SU-DHL-6 (cell line): ENCODE data around the gene PLEKHA7.
A peak's percentile ranks its signal among the peaks of the same experiment; 100 is the strongest.

Experiments used
- H2AFZ ChIP-seq: fragments of 200-600 bp; sonication (generic); 2 replicates; pipeline ENCODE4 v1.6.1; 2014; ENCODE audit warnings: low read depth, mild to moderate bottlenecking, moderate library complexity, mixed read lengths, antibody characterized with exemption, low read length; ENCODE audit not compliant: severe bottlenecking
- H3F3A ChIP-seq: fragments of 200-600 bp; shearing (Covaris generic); 2 replicates; pipeline ENCODE4 v1.6.0; 2016; ENCODE audit warnings: antibody characterized with exemption, mild to moderate bottlenecking; ENCODE audit not compliant: insufficient read depth
- H3K27ac ChIP-seq: fragments of 200-600 bp; sonication (generic); 2 replicates; pipeline ENCODE4 v1.5.1; 2016; ENCODE audit warnings: low read depth, mild to moderate bottlenecking, low read length, moderate library complexity, mixed read lengths
- H3K27me3 ChIP-seq: fragments of 200-600 bp; sonication (generic), shearing (Covaris generic); 2 replicates; pipeline ENCODE4 v1.6.0; 2014; ENCODE audit warnings: mild to moderate bottlenecking, low read length
- H3K36me3 ChIP-seq: fragments of 200-600 bp; sonication (generic); 2 replicates; pipeline ENCODE4 v1.6.1; 2014; ENCODE audit warnings: mild to moderate bottlenecking, low read length, mixed read lengths
- H3K4me2 ChIP-seq: fragments of 300-600, 200-600 bp; shearing (Covaris generic), sonication (generic); 2 replicates; pipeline ENCODE4 v1.6.0; 2014; ENCODE audit warnings: low read length, low read depth, mild to moderate bottlenecking; ENCODE audit not compliant: poor library complexity, severe bottlenecking
- H3K4me3 ChIP-seq: fragments of 200-600 bp; sonication (generic); 2 replicates; pipeline ENCODE4 v1.5.1; 2014; ENCODE audit warnings: antibody characterized with exemption, low read length, mild to moderate bottlenecking, mixed read lengths; ENCODE audit not compliant: insufficient read depth, poor library complexity, severe bottlenecking
- H3K79me2 ChIP-seq: fragments of 200-600 bp; sonication (generic); 2 replicates; pipeline ENCODE4 v1.6.1; 2014; ENCODE audit warnings: mild to moderate bottlenecking, low read length, moderate library complexity; ENCODE audit not compliant: insufficient read depth
- H3K9ac ChIP-seq: fragments of 200-600 bp; sonication (generic); 2 replicates; pipeline ENCODE4 v1.7.0; 2014; ENCODE audit warnings: mild to moderate bottlenecking, low read length
- H3K9me2 ChIP-seq: fragments of 200-600 bp; sonication (generic); replicated peaks from 2 replicates; pipeline ENCODE4 v1.6.1; 2014; ENCODE audit warnings: low read length; ENCODE audit not compliant: insufficient read depth
- H3K9me3 ChIP-seq: fragments of 200-600 bp; sonication (generic); 2 replicates; pipeline ENCODE4 v1.6.1; 2014; ENCODE audit warnings: low read length, mixed read lengths; ENCODE audit not compliant: insufficient read depth
- H4K20me1 ChIP-seq: fragments of 200-600 bp; sonication (generic); 2 replicates; pipeline ENCODE4 v1.6.1; 2014; ENCODE audit warnings: low read depth, mild to moderate bottlenecking, antibody characterized with exemption, low read length, moderate library complexity, mixed read lengths
- EZH2phosphoT487 ChIP-seq: fragments of 200-600 bp; sonication (generic), shearing (Covaris generic); conservative IDR thresholded peaks from 2 replicates; pipeline ENCODE4 v1.6.1; 2018; ENCODE audit warnings: mild to moderate bottlenecking, antibody characterized with exemption, low read length, moderate library complexity, mixed read lengths
- TF ChIP-seq, protein P1 (sequence below): fragments of 200-600 bp; sonication (generic); IDR thresholded peaks from one replicate; pipeline ENCODE4 v1.5.1; 2017; ENCODE audit warnings: antibody characterized with exemption, mild to moderate bottlenecking, low read length, moderate library complexity; ENCODE audit not compliant: insufficient read depth, poor library complexity, severe bottlenecking

PLEKHA7 gene

DNA sequence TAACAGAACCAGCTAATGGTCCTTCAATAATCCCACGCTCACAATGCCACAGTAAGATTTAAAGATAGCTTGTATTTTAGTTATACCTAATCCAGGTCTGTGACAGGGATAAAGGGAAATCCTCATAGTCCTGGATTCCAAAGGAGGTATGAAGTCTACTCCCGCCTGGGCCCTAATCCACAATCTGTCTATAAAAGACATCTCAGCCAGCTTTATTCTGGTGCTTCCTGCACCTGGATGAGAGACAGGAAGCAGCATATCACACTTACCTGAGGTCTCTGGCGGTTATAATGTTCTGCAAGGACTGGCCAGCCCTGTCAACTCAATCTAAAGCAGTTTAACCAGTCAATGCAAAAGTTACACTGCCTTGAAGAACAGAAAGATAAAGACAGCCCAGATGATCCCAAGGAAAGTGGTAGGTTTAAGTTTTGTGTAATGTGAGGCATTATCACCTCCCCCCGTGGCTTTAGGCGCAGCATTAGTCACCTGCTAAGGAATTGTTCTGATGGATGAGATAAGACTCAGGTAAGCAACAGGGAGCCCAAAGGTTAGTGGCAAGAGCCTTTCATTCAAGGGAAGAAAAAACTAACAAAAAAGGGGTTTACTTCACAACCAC lies 57.6 kb downstream of the PLEKHA7 start:
- no peak for TF ChIP-seq EZH2phosphoT487
- TF ChIP-seq, protein P1, sequence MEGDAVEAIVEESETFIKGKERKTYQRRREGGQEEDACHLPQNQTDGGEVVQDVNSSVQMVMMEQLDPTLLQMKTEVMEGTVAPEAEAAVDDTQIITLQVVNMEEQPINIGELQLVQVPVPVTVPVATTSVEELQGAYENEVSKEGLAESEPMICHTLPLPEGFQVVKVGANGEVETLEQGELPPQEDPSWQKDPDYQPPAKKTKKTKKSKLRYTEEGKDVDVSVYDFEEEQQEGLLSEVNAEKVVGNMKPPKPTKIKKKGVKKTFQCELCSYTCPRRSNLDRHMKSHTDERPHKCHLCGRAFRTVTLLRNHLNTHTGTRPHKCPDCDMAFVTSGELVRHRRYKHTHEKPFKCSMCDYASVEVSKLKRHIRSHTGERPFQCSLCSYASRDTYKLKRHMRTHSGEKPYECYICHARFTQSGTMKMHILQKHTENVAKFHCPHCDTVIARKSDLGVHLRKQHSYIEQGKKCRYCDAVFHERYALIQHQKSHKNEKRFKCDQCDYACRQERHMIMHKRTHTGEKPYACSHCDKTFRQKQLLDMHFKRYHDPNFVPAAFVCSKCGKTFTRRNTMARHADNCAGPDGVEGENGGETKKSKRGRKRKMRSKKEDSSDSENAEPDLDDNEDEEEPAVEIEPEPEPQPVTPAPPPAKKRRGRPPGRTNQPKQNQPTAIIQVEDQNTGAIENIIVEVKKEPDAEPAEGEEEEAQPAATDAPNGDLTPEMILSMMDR, result no peak
- Histone ChIP-seq H3K9ac (no peak overlapping the region), H2AFZ (no peak overlapping the region), H3K27me3 (no peaks in the 10 kb centered on the region), H3K9me3 (no peaks in the 10 kb centered on the region), H3K4me2 (no peak overlapping the region), H4K20me1 (no peaks in the 10 kb centered on the region), H3K79me2 (no peaks in the 10 kb centered on the region), H3F3A (no peaks in the 10 kb centered on the region), H3K9me2 (no peaks in the 10 kb centered on the region), H3K27ac (no peak overlapping the region), H3K36me3 (no peaks in the 10 kb centered on the region), H3K4me3 (no peak overlapping the region)

- H2AFZ ChIP-seq, result no peak overlapping the region
- H3K9me2 ChIP-seq, result no peaks in the 10 kb centered on the region
- TF ChIP-seq, protein P1, result no peak
- no peak for TF ChIP-seq EZH2phosphoT487
- no peaks in the 10 kb centered on the region for H3K36me3 ChIP-seq
- no peaks in the 10 kb centered on the region for H3K9me3 ChIP-seq
- H3K79me2 ChIP-seq, result no peaks in the 10 kb centered on the region
- no peaks in the 10 kb centered on the region for H3F3A ChIP-seq
- H3K27ac ChIP-seq, result no peak overlapping the region
- H3K9ac ChIP-seq, result no peak overlapping the region
- no peak overlapping the region for H3K4me2 ChIP-seq
- H3K4me3 ChIP-seq, result no peak overlapping the region
- no peaks in the 10 kb centered on the region for H4K20me1 ChIP-seq
- H3K27me3 ChIP-seq, result no peaks in the 10 kb centered on the region
Measured at GRCh38 chr11:16953663-16954062, 60.6 kb downstream of the PLEKHA7 start.

GRCh38 chr11:16946477-16947282 lies 67.5 kb downstream of the PLEKHA7 start:
- H3K27ac ChIP-seq, result no peak overlapping the region
- no peaks in the 10 kb centered on the region for H3K36me3 ChIP-seq
- no peaks in the 10 kb centered on the region for H3F3A ChIP-seq
- no peaks in the 10 kb centered on the region for H3K27me3 ChIP-seq
- H3K4me2 ChIP-seq, result no peak overlapping the region
- no peak for TF ChIP-seq EZH2phosphoT487
- TF ChIP-seq, protein P1, result no peak
- no peaks in the 10 kb centered on the region for H3K9me3 ChIP-seq
- H4K20me1 ChIP-seq, result no peaks in the 10 kb centered on the region
- no peaks in the 10 kb centered on the region for H3K9me2 ChIP-seq
- peak overlapping the region; percentile 22 for H2AFZ ChIP-seq
- H3K9ac ChIP-seq, result no peak overlapping the region
- H3K79me2 ChIP-seq, result no peaks in the 10 kb centered on the region
- H3K4me3 ChIP-seq, result no peak overlapping the region
